Measurements from ENCODE around the gene SLC7A10. TPM values are rescaled to one million over a fixed set of nuclear protein-coding genes. Genes with fewer than 3 reads are reported as not detected.

SLC7A10 gene
- total RNA-seq, 4 donors from 2014 or later: not detected

DNA sequence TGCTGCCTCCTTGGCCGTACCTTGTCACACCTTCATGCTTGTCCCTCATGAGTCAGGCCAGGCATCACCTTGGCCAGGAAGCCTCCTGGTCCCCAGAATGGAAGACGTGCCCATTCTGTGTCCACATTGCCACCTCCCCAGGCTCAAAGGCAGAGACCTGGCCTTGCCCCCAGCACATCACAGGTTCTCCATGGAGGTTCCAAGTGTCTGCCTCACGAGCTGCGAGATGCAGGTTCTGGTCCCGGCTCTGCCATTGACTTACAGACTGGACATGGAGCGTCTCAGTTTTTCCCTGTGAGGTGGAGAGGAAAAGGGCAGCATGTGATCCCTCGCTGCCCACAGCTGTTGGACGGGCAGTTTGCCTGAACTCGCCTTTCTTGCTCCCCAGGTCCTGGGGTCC lies 9.1 kb upstream of the SLC7A10 start:
- Histone ChIP-seq H3K4me3 (no peak overlapping the region), H3K36me3 (no peaks in the 10 kb centered on the region), H3K27ac (no peak overlapping the region), H3K9me3 (no peaks in the 10 kb centered on the region), H3K27me3 (peaks cover 0 to 2% (median 0%) of the 10 kb centered on the region in 3 donors), H3K4me1 (no peaks in the 10 kb centered on the region)
- TF ChIP-seq, protein P1, sequence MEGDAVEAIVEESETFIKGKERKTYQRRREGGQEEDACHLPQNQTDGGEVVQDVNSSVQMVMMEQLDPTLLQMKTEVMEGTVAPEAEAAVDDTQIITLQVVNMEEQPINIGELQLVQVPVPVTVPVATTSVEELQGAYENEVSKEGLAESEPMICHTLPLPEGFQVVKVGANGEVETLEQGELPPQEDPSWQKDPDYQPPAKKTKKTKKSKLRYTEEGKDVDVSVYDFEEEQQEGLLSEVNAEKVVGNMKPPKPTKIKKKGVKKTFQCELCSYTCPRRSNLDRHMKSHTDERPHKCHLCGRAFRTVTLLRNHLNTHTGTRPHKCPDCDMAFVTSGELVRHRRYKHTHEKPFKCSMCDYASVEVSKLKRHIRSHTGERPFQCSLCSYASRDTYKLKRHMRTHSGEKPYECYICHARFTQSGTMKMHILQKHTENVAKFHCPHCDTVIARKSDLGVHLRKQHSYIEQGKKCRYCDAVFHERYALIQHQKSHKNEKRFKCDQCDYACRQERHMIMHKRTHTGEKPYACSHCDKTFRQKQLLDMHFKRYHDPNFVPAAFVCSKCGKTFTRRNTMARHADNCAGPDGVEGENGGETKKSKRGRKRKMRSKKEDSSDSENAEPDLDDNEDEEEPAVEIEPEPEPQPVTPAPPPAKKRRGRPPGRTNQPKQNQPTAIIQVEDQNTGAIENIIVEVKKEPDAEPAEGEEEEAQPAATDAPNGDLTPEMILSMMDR (IDR thresholded peaks at IDR 0.05 in 4 of 5, conservative IDR thresholded peaks at IDR 0.05 in 1 of 5): no peak
- TF ChIP-seq POLR2A (IDR thresholded peaks at IDR 0.05): no peak
- in situ Hi-C loops (cut with MboI; ENCODE audit: low sequenced_read_pairs in 4 of 4) (loop anchor here (5.0 to 25.0 kb wide), 4 partner anchors 90 to 528 kb away; no protein-coding TSS in a partner anchor), intact Hi-C loops (cut with DNase I; ENCODE audit: low total_unique reads) (no loop called here)
- ATAC-seq (no peak), DNase-seq (no peak)

DNA sequence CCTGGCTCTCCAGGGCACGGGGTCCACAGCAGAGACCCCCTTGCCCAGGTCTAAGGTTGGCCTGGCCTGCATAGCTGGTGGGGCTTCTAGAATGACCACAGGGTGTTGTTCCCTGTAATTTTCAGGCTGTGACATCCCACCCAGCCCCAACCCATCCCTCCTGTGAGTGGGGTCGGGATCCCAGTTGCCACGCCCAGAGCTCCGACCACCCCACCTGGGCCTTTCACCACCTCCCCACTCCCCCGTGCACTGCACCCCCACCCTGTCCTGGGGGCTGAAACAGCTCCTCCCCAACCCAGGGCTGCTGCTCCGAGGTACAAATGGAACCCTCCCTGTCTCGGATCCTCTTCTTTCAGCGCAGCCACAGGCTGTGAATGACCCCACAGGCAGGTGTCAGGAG lies 8.4 kb upstream of the SLC7A10 start:
- Histone ChIP-seq H3K27ac (no peak overlapping the region), H3K9me3 (no peaks in the 10 kb centered on the region), H3K27me3 (peaks cover 0 to 6% (median 3%) of the 10 kb centered on the region in 3 donors), H3K4me1 (no peaks in the 10 kb centered on the region), H3K4me3 (no peak overlapping the region), H3K36me3 (no peaks in the 10 kb centered on the region)
- ATAC-seq: no peak
- intact Hi-C loops (cut with DNase I; ENCODE audit: low total_unique reads): no loop called here
- in situ Hi-C loops (cut with MboI; ENCODE audit: low sequenced_read_pairs in 4 of 4): loop anchor here (5.0 to 25.0 kb wide), 3 partner anchors 89 to 528 kb away; no protein-coding TSS in a partner anchor
- no peak for DNase-seq
- TF ChIP-seq, protein P1 (IDR thresholded peaks at IDR 0.05 in 4 of 5, conservative IDR thresholded peaks at IDR 0.05 in 1 of 5): no peak
- no peak for TF ChIP-seq POLR2A (IDR thresholded peaks at IDR 0.05)

DNA sequence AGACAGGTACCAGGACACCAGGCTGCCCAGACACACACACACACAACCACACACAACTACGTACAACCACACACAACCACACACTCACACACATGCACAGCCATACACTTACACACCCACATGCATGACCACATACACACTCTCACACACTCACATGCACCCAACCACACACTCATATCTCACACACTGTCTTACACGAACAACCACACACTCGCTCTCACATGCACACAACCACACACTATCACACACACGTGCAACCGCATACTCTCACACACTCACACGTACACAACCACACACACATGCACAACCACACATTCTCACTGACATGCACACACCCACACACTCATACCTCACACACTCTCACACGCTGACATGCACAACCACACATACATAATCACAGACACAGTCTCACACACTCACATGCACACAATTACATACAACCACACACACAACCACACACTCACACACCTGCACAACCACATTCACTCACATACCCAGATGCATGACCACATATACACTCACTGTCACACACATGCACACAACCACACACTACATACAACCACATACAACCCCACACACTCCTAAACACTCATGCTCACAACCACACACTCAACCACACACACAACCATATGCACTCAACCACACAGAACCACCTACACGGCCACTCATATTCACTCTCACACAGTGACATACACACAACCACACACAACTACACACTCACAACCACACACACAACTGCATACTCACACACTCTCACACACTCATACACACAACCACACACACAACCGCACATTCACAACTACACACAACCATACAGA lies 7.6 kb upstream of the SLC7A10 start:
- in situ Hi-C loops (cut with MboI; ENCODE audit: low sequenced_read_pairs in 4 of 4): loop anchor here (5.0 to 25.0 kb wide), 3 partner anchors 88 to 529 kb away; no protein-coding TSS in a partner anchor

DNA sequence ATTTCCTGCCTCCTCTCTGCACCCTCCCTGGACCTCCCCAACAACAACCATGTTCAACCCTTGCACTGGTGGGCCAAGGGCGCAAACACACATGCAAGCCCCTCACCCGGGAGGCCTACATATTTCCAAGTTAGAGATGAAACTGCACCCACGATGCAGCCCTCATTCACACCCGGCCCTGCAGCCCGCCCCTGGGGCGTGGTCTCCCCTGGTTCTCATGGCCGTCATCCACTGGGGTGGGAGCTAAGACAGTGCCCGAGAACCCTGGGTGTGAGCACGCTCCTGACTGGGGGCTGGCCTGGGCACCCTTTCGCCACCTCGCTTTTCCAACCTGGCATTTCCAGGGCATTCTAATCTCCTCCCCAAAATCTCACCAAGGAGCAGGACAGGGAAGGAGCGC lies 7.0 kb upstream of the SLC7A10 start:
- ATAC-seq: no peak
- TF ChIP-seq POLR2A (IDR thresholded peaks at IDR 0.05): no peak
- TF ChIP-seq, protein P1 (IDR thresholded peaks at IDR 0.05 in 4 of 5, conservative IDR thresholded peaks at IDR 0.05 in 1 of 5): no peak
- Histone ChIP-seq H3K4me1 (no peaks in the 10 kb centered on the region), H3K9me3 (peaks cover 0 to 13% (median 0%) of the 10 kb centered on the region in 3 donors), H3K4me3 (no peak overlapping the region), H3K27ac (no peak overlapping the region), H3K27me3 (peaks cover 2 to 20% (median 10%) of the 10 kb centered on the region in 3 donors), H3K36me3 (no peaks in the 10 kb centered on the region)
- DNase-seq: no peak
- intact Hi-C loops (cut with DNase I; ENCODE audit: low total_unique reads): no loop called here
- in situ Hi-C loops (cut with MboI; ENCODE audit: low sequenced_read_pairs in 4 of 4): loop anchor here (5.0 to 25.0 kb wide), 3 partner anchors 88 to 530 kb away; no protein-coding TSS in a partner anchor

More for the DNA sequence above, 7.6 kb upstream of the SLC7A10 start:
- Histone ChIP-seq H3K27me3 (peaks cover 0 to 14% (median 8%) of the 10 kb centered on the region in 3 donors), H3K36me3 (no peaks in the 10 kb centered on the region), H3K4me3 (no peak overlapping the region), H3K4me1 (no peaks in the 10 kb centered on the region), H3K9me3 (peaks cover 0 to 7% (median 0%) of the 10 kb centered on the region in 3 donors), H3K27ac (no peak overlapping the region)
- no peak for TF ChIP-seq POLR2A (IDR thresholded peaks at IDR 0.05)
- ATAC-seq: no peak
- intact Hi-C loops (cut with DNase I; ENCODE audit: low total_unique reads): no loop called here
- DNase-seq: no peak

DNA sequence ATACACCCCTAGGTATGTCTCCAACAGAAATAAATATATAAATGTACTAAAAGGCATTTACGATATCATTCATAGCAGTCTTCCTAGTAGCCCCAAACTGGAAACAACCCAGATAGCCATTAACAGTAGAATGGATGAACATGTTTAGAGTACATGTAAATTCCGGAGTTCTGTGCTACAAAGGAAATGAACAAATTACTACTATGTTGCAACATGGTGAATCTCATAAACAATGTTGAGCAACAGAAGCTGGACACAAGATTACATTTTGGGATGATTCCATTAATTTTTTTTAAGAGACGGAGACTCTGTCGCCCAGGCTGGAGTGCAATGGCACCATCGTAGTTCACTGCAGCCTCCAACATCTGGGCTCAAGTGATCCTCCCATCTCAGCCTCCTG lies 5.9 kb upstream of the SLC7A10 start:
- in situ Hi-C loops (cut with MboI; ENCODE audit: low sequenced_read_pairs in 4 of 4) (loop anchor here (5.0 to 25.0 kb wide), 3 partner anchors 87 to 531 kb away; no protein-coding TSS in a partner anchor), intact Hi-C loops (cut with DNase I; ENCODE audit: low total_unique reads) (no loop called here)
- no peak for TF ChIP-seq POLR2A (IDR thresholded peaks at IDR 0.05)
- TF ChIP-seq, protein P1 (IDR thresholded peaks at IDR 0.05 in 4 of 5, conservative IDR thresholded peaks at IDR 0.05 in 1 of 5): no peak
- DNase-seq (no peak), ATAC-seq (peak in 1 of 2 donors; percentile 36)
- Histone ChIP-seq H3K27me3 (peaks cover 14 to 31% (median 19%) of the 10 kb centered on the region in 3 donors), H3K9me3 (peaks cover 0 to 20% (median 0%) of the 10 kb centered on the region in 3 donors), H3K36me3 (no peaks in the 10 kb centered on the region), H3K27ac (no peak overlapping the region), H3K4me3 (no peak overlapping the region), H3K4me1 (no peaks in the 10 kb centered on the region)
